Panc1 (cell line): ENCODE results near the gene PRM3. TPM values are rescaled to one million over a fixed set of nuclear protein-coding genes. Genes with fewer than 3 reads are reported as not detected.

Source experiments
- ATAC-seq: fragments of 200-7000 bp; cut with Tn5 transposase; 2 replicates; pipeline ENCODE4 v1.9.1; 2020; ENCODE audit warnings: mild to moderate bottlenecking, moderate library complexity
- BruUV-seq: library from RNA; stranded (reverse); fragments of 400-500 nt; replicated peaks from 2 replicates; lab custom pipeline; 2021; lab: Mats Ljungman, UMichigan
- CTCF ChIA-PET: fragments of 300-600 bp; sonication (Branson Sonifier 250); formaldehyde crosslinking; loops from one replicate; lab custom pipeline; 2022; ENCODE audit warnings: antibody characterized with exemption; lab: Charles Lee
- POLR2A ChIA-PET: fragments of 300-600 bp; sonication (Branson Sonifier 250); formaldehyde crosslinking; loops from one replicate; lab custom pipeline; 2022; ENCODE audit warnings: antibody characterized with exemption; lab: Charles Lee
- DNase-seq: peaks from one replicate; pipeline ENCODE4 v3.0.0-alpha.2; 2010; ENCODE audit warnings: low read depth, low spot score
- H3K27ac ChIP-seq: 2 replicates; pipeline ENCODE4 v1.5.1; 2011; ENCODE audit warnings: mild to moderate bottlenecking, low read length, inconsistent platforms
- H3K27me3 ChIP-seq: fragments of 200-500 bp; sonication (Bioruptor generic); 2 replicates; pipeline ENCODE4 v1.6.0; 2014; ENCODE audit warnings: low read length, inconsistent platforms; ENCODE audit not compliant: control insufficient read depth, insufficient read depth
- H3K36me3 ChIP-seq: fragments of 200-500 bp; sonication (Bioruptor generic); 2 replicates; pipeline ENCODE4 v1.5.1; 2014; ENCODE audit warnings: inconsistent platforms, mild to moderate bottlenecking, low read length, moderate library complexity; ENCODE audit not compliant: control insufficient read depth, insufficient read depth
- H3K4me1 ChIP-seq: 2 replicates; pipeline ENCODE4 v1.5.1; 2011; ENCODE audit warnings: inconsistent platforms, mild to moderate bottlenecking, low read length, moderate library complexity; ENCODE audit not compliant: control insufficient read depth, insufficient read depth
- H3K4me3 ChIP-seq, 2 experiments: 2 replicates each; pipeline ENCODE4 v1.5.1; 2011 to 2012; ENCODE audit warnings: low read depth in 2 of 2, low read length in 2 of 2, mild to moderate bottlenecking in 2 of 2, inconsistent platforms in 1 of 2, moderate library complexity in 1 of 2
- H3K9me3 ChIP-seq: fragments of 200-500 bp; sonication (Bioruptor generic); 2 replicates; pipeline ENCODE4 v1.5.1; 2014; ENCODE audit warnings: low read depth, mild to moderate bottlenecking, inconsistent platforms, low read length, moderate library complexity; ENCODE audit not compliant: control insufficient read depth, insufficient read depth
- CTCF ChIP-seq: fragments of 450-650 bp; IDR thresholded peaks from 2 replicates; pipeline ENCODE4 v1.5.1; 2017; ENCODE audit warnings: mild to moderate bottlenecking
- POLR2AphosphoS5 ChIP-seq: IDR thresholded peaks from 2 replicates; pipeline ENCODE4 v1.6.1; 2012; ENCODE audit warnings: mild to moderate bottlenecking, low read depth, low read length, moderate library complexity
- SIN3A ChIP-seq: IDR thresholded peaks from 2 replicates; pipeline ENCODE4 v1.6.1; 2012; ENCODE audit warnings: low read depth, mild to moderate bottlenecking, low read length, moderate library complexity, borderline replicate concordance; ENCODE audit not compliant: insufficient read depth
- TCF7L2 ChIP-seq: IDR thresholded peaks from 2 replicates; pipeline ENCODE4 v1.6.1; 2011; ENCODE audit warnings: mild to moderate bottlenecking, low read depth, low read length, inconsistent platforms
- in situ Hi-C: cut with HindIII; loops from 2 replicates; pipeline ENCODE4 v1.10.0; 2016; ENCODE audit warnings: low sequenced_read_pairs, low pct_unique_long_range_greater_than_20kb
- intact Hi-C: fragments of 100-400 bp; cut with micrococcal nuclease; formaldehyde crosslinking; loops from one replicate; pipeline ENCODE4 v1.10.0; 2022; ENCODE audit not compliant: unreplicated experiment
- total RNA-seq: library from RNA; stranded (reverse); gene quantifications from one replicate; pipeline ENCODE4 v1.2.1, GENCODE V29; 2021; ENCODE audit not compliant: unreplicated experiment
- TF ChIP-seq, protein P1 (sequence below), 2 experiments: IDR thresholded peaks; 2 replicates each; pipeline ENCODE4 v1.6.1; 2011 to 2012; ENCODE audit warnings: low read depth in 2 of 2, control low read depth in 1 of 2, low read length in 1 of 2, mild to moderate bottlenecking in 1 of 2, moderate library complexity in 1 of 2; ENCODE audit not compliant: insufficient read depth in 1 of 2

PRM3 gene
- total RNA-seq, 1 experiment from 2014 or later = not detected

DNA sequence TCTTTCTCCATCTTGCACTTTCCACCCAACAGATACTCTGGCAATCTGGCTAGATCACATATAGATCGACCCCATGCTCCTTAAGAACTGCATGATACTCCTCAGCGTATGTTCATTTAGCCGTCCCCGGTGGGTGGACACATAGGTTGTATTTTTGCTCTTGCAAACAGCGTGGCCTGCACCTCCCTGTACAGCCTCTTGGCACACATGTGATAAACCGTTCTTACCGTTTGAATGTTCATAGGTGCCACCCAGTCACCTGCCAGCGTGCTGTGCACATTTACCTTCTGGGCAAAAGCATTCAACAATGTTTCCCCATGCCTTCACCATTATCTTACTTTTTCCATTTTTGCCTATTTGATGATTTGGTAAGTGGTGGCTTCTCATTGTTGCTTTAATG lies 10.5 kb downstream of the PRM3 start:
- Histone ChIP-seq H3K9me3 (no peaks in the 10 kb centered on the region), H3K36me3 (no peaks in the 10 kb centered on the region), H3K27ac (no peak overlapping the region), H3K27me3 (no peaks in the 10 kb centered on the region), H3K4me3 (no peak overlapping the region), H3K4me1 (peaks cover 6% of the 10 kb centered on the region; the same call in 1 of the 2 replicates)
- in situ Hi-C loops (no loop called here), intact Hi-C loops (no loop called here)
- no peak for DNase-seq
- CTCF ChIA-PET = no interaction called here
- ATAC-seq = no peak
- TF ChIP-seq CTCF = no peak
- no peak for TF ChIP-seq POLR2AphosphoS5
- no peak for TF ChIP-seq TCF7L2
- TF ChIP-seq, protein P1, sequence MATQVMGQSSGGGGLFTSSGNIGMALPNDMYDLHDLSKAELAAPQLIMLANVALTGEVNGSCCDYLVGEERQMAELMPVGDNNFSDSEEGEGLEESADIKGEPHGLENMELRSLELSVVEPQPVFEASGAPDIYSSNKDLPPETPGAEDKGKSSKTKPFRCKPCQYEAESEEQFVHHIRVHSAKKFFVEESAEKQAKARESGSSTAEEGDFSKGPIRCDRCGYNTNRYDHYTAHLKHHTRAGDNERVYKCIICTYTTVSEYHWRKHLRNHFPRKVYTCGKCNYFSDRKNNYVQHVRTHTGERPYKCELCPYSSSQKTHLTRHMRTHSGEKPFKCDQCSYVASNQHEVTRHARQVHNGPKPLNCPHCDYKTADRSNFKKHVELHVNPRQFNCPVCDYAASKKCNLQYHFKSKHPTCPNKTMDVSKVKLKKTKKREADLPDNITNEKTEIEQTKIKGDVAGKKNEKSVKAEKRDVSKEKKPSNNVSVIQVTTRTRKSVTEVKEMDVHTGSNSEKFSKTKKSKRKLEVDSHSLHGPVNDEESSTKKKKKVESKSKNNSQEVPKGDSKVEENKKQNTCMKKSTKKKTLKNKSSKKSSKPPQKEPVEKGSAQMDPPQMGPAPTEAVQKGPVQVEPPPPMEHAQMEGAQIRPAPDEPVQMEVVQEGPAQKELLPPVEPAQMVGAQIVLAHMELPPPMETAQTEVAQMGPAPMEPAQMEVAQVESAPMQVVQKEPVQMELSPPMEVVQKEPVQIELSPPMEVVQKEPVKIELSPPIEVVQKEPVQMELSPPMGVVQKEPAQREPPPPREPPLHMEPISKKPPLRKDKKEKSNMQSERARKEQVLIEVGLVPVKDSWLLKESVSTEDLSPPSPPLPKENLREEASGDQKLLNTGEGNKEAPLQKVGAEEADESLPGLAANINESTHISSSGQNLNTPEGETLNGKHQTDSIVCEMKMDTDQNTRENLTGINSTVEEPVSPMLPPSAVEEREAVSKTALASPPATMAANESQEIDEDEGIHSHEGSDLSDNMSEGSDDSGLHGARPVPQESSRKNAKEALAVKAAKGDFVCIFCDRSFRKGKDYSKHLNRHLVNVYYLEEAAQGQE (IDR thresholded peaks at IDR 0.05; ENCODE audit: insufficient read depth in 1 of 2, low read depth in 2 of 2, low read length in 1 of 2) = no peak
- TF ChIP-seq SIN3A = no peak
- POLR2A ChIA-PET = no interaction called here
- BruUV-seq = no TSS peak

- ChIA-PET POLR2A (interaction anchor here (0.6 kb wide), 1 partner anchor 124 kb away, joined by 13 read pairs; no protein-coding TSS in a partner anchor), CTCF (no interaction called here)
- Histone ChIP-seq H3K27ac (no peak overlapping the region), H3K27me3 (no peaks in the 10 kb centered on the region), H3K4me3 (no peak overlapping the region), H3K9me3 (no peaks in the 10 kb centered on the region), H3K4me1 (peaks cover 6% of the 10 kb centered on the region; the same call in 1 of the 2 replicates), H3K36me3 (no peaks in the 10 kb centered on the region)
- TF ChIP-seq, protein P1 (IDR thresholded peaks at IDR 0.05; ENCODE audit: insufficient read depth in 1 of 2, low read depth in 2 of 2, low read length in 1 of 2) = no peak
- TF ChIP-seq SIN3A (no peak), TCF7L2 (no peak), CTCF (no peak), POLR2AphosphoS5 (no peak)
- DNase-seq = no peak
- BruUV-seq = no TSS peak
- no peak for ATAC-seq
- intact Hi-C loops = no loop called here
- in situ Hi-C loops = no loop called here
These were observed 12.8 kb downstream of the PRM3 start for GRCh38 chr16:11260596-11260966.
